22Rv1 (cell line): ENCODE results near the gene PKLR.

Experiments
- H3K27ac ChIP-seq: fragments of 450-650 bp; 2 replicates; pipeline ENCODE4 v1.5.1; 2017
- CTCF ChIP-seq: fragments of 450-650 bp; IDR thresholded peaks from 2 replicates; pipeline ENCODE4 v1.5.1; 2017; ENCODE audit warnings: mild to moderate bottlenecking
- ZFX ChIP-seq: fragments of 450-650 bp; IDR thresholded peaks from 2 replicates; pipeline ENCODE4 v1.6.1; 2017; ENCODE audit warnings: antibody characterized with exemption, borderline replicate concordance

PKLR gene

GRCh38 chr1:155326631-155327037 is 25.4 kb upstream of the PKLR start:
- TF ChIP-seq ZFX = no peak
- no peak for TF ChIP-seq CTCF
- H3K27ac ChIP-seq = peak overlapping the region; percentile 99

GRCh38 chr1:155326020-155326526 is 24.8 kb upstream of the PKLR start:
- no peak for TF ChIP-seq ZFX
- H3K27ac ChIP-seq = peak overlapping the region; percentile 99

- peak overlapping the region; percentile 99 for H3K27ac ChIP-seq
- TF ChIP-seq ZFX (no peak), CTCF (no peak)
Observed at GRCh38 chr1:155325603-155325893, 24.3 kb upstream of the PKLR start.

- TF ChIP-seq ZFX (no peak), CTCF (peak; percentile 33)
- peak overlapping the region; percentile 99 for H3K27ac ChIP-seq
Observed at GRCh38 chr1:155324717-155325602, 23.7 kb upstream of the PKLR start.

- H3K27ac ChIP-seq = peak overlapping the region; percentile 99
- TF ChIP-seq CTCF (no peak), ZFX (no peak)
Observed at GRCh38 chr1:155324037-155324716, 22.9 kb upstream of the PKLR start.

- TF ChIP-seq CTCF (no peak), ZFX (no peak)
Observed at GRCh38 chr1:155323729-155324036, 22.4 kb upstream of the PKLR start.

GRCh38 chr1:155322953-155323728 is 21.9 kb upstream of the PKLR start:
- TF ChIP-seq CTCF (peak; percentile 99), ZFX (no peak)
- H3K27ac ChIP-seq = peak overlapping the region; percentile 99

More at GRCh38 chr1:155323729-155324036, 22.4 kb upstream of the PKLR start:
- H3K27ac ChIP-seq = peak overlapping the region; percentile 99
